ENCODE results near the gene NDRG3.
A peak's percentile ranks its signal among the peaks of the same experiment; 100 is the strongest.
"Not testable (repeated sequence)": the region's sequence is repeated elsewhere in the genome, so short reads cannot be mapped to it uniquely, and the experiment has no call there.

The NDRG3 gene

DNA sequence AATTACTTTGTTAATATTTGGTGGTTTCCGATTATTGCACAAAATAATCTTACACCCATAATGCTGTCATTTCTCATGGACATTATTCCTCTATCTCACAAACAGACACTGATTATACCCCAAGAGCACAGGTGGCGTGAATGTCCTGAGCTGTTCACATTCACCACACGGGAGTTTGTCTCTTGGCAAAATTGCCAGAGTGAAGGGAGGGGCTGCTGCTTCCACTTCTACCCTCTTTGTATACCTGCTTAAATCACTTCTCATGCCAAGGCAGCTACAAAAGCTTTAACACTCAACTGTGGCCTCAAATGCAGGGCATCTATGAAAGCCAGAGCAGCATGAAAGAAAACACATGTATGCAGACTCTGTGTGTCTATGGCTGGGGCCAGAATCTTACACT lies 58.0 kb downstream of the NDRG3 start:
- DNase-seq (ENCODE audit: low read depth): no peak

DNA sequence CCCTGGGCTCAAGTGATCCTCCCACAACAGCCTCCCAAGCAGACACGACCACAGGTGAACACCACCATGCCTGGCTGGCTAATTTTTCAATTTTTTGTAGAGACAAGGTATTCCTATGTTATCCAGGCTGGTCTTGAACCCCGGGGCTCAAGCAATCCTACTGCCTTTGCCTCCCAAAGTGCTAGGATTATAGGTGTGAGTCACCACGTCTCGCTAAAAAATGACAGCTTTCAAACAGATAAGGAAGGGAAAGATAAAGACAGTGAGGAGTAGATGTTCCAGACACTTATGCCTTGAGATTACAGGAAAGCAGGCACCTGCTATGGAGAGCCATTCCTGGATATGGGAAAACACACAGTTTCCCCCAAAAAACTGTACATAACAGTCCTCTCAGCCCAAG lies 58.9 kb downstream of the NDRG3 start:
- no peak for DNase-seq (ENCODE audit: low read depth)

DNA sequence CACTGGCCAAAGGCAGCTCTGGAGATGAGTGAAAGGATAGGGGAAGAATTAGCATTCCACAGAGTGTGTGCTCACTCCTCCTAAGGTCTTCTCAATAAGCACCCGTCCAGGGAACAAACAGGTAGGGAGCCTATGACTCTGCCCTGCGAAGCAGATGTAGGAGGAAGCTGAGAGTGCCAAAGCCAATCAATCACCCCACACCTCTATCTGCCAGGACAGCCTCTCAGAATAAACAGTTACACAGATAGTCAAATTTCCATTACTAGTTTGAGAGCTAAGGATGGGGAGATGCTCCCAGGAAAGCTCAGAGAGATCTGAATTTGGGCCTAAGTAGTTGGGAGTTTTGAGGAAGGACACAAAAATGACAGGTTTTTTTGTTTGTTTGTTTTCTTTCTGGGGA lies 59.4 kb downstream of the NDRG3 start:
- no peak for DNase-seq (ENCODE audit: low read depth)

DNA sequence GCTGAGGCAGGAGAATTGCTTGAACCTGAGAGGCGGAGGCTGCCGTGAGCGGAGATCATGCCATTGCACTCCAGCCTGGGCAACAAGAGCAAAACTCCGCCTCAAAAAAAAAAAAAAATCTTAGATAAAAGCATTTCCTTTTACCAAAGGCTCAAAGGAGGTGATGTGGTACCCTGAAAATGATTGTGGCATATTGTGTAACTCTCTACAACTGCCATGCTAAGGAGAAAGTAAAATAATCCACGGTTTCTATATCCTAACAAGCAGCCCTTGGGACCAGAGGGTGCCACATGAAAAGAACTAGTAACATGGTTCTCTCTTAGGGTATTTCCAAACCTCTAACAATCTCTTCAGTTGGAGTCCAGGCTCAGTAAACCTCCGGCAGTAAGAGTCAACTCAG lies 61.1 kb downstream of the NDRG3 start:
- no peak for DNase-seq (ENCODE audit: low read depth)

DNA sequence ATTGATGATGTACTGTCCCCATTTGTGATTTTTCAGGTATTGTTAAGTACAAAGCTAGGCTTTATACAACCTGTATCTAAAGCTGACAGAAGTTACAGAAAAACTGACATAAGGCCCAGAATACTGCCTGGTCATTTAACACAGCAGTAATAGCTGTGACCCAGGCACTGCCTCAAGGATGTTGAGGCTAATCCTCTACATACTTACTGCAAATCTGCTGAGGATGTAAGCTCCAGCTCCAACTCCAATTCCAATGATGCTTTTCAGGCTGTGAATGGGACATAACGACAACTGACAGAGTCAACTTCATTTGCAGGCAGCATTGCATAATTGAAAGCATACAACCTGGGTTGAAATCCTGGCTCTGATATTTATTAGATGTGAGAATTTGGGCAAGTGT lies 63.6 kb downstream of the NDRG3 start:
- DNase-seq (ENCODE audit: low read depth): no peak

DNA sequence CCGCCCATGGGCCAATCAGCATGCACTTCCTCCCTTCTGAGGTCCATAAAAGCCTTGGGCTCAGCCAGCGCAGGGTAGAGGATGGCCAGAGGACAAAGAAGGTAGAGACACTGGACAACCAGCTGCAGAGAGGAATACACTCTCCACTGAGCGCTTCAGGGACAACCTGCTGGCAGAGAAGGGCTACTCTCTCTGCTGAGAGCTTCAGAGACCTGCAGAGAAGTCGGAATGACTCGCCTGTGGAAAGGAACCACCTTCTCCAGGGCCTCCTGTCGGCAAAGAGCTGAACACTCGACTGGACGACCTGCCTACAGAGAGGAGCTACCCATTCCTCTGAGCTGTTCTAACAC lies 68.5 kb downstream of the NDRG3 start:
- no peak for DNase-seq (ENCODE audit: low read depth)

DNA sequence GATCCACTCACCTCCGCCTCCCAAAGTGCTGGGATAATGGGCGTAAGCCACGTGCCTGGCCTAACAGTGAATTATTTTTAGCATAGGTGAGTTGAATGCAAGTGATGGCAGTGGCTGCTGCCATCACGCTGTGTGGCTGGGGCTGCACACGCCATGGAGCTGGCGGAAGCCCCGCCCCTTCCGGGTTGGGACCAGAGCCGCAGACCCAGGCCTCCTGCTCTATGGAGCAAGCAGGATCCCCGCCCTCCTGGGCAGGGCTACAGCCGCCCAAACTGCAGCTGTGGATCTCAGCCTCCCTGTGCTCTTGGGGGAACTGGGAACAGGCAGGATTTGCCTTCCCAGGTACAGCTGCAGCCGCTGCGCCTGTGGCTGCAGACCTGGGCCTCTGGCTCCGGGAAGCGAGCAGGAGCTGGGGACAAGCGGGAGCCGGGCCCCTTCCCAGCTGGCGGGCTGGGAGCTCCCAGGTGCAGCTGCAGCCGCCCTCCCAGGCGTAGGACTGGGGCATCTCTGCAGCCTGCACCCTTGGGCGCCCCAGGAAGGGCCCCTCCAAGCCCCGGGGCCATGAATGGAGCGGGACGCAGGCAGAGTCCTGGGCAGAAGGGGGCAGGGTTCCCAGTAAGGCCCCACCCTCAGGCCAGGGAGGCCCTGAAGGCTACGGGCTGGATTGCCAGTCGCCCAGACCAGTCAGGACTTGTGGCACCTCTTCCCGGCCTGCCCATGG lies 69.0 kb downstream of the NDRG3 start:
- no peak for DNase-seq (ENCODE audit: low read depth)

DNA sequence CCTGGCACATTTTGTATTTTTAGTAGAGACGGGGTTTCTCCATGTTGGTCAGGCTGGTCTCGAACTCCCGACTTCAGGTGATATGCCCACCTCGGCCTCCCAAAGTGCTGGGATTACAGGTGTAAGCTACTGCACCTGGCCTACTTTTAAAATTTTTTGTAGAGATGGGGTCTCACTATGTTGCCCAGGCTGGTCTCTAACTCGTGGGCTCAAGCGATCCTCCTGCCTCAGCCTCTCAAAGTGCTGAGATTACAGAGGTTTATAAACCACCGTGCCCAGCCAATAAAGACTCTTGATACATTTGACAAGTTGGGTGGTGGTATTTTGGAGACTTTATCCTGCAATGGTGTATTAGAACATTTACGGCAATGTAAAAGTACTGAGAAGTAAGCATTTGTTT lies 70.3 kb downstream of the NDRG3 start:
- DNase-seq (ENCODE audit: low read depth): not testable (repeated sequence)

DNA sequence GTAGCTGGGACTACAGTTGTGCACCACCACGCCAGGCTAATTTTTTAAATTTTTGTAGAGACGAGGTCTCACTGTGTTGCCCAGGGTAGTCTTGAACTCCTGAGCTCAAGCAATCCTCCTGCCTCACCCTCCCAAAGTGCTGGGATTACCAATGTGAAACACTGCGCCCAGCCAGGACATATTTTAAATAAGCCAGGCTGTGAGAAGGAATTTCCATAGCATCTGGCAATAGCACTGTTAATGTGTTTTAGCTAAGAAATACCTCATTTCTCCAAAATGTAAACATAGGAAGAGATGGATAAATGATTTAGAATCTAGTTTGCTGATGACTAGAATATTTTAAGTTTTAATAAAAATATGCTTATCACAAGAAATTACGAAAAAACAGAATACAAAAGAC lies 72.9 kb downstream of the NDRG3 start:
- DNase-seq (ENCODE audit: low read depth): no peak

DNA sequence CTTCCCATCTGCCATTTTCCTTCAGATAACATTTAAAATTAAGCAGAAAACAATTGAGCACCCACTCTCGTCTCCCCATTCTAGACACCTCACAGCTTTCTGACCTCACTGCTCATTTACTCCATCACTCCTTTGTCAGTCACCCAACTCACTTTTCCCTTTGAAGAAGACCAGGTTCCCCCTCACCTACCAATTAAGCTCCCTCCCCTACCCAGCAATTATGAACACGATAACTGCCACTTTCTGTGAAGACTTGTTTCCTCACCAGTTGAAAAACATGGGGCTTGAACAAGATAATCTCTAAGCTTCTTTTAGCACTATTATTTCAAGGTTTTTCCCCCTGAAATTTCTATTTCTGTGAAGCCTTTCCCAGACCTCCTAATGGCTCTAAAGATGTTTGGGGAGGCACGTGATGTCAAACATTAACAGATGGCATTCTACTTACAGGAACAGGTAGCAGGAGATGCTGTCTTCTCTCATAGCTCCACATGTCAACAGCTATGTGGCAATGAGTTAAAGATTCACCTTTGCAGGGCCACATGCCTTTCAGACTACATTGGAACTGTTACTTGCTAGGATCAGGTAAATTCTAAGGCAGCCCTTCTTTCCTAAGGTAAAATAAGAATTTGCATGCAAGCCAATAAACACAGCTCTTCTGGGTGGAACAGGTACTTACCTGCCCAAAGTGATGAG lies 75.1 kb downstream of the NDRG3 start:
- DNase-seq (ENCODE audit: low read depth): no peak

DNA sequence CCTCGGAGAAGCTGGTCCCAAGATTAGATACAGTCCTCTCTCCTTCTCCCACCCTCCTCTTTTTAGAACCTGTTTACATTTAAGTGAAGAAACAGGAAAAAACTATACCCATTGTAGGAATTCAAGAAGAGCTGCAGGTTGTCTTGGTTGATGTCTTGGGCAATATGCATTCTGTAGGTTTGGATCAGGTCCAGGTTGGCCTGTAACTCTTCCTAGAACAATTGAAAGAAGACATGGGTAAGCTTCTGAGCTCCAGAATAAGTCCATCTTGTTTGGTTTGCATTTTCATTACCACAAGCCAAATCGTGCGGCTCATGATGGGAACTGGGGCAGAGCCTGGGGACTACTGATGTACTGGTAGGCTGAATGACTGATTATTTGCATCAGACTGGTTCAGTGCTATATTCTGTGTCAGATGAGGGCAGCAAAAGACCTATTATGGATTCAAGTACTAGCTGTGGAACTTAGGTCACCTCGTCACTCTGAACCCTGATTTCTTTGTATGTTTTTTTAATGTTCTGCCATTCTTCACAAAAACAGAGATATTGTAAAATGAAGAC lies 79.6 kb downstream of the NDRG3 start:
- DNase-seq (ENCODE audit: low read depth): no peak

DNA sequence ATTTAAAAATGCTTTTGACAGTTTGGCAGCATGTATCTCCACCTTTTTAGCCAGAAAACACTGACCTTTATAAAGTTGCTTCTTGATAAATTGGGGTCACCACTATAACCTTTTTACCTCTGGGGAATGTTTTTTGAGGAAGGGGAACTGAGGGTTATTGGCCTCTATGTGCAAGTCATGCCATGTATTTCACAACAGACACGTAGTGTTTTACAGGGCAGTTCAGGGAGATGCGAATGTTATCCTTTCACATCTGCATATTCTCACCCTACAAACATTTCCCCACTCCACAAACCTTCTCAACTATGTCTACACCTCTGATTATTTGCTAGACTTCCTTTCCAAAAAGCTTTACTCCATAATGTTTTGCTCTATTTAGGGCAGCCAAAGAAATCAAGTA lies 82.9 kb downstream of the NDRG3 start:
- DNase-seq (ENCODE audit: low read depth): no peak

DNA sequence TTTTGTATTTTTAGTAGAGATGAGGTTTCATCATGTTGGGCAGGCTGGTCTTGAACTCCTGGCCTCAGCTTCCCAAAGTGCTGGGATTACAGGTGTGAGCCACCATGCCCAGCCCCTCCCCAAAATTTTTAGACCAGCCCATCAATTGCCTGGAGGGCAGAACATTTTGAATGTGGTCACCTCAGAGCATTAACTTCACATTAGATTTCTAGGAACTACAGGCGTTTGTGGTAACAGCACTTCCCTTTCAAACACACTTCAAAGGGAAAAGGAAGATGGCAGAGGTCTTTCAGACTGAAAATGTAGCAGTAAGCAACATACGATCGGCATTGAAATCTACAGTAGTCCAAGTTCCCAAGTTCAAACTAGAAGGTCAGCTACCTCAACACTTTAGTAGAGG lies 87.6 kb downstream of the NDRG3 start:
- no peak for DNase-seq (ENCODE audit: low read depth)

DNA sequence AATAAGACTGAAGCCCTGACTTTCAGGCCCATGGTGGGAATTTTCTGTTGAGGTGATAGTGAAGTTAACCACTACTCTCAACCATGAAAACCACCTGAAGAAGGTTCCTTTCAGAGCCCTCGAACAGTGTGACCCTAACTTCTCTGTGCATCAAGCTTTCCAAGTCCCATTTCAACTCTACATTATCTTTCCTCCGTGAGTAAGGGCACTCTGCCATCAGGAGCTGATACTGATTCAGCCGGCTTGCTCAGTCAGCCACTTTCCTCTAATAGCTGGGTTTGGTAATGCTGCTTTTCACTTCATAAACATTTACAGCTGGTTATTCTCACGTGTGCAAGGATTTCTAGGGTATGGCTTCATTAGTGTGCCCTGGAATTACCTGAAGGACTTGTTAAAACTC lies 89.2 kb downstream of the NDRG3 start:
- no peak for DNase-seq (ENCODE audit: low read depth)

DNA sequence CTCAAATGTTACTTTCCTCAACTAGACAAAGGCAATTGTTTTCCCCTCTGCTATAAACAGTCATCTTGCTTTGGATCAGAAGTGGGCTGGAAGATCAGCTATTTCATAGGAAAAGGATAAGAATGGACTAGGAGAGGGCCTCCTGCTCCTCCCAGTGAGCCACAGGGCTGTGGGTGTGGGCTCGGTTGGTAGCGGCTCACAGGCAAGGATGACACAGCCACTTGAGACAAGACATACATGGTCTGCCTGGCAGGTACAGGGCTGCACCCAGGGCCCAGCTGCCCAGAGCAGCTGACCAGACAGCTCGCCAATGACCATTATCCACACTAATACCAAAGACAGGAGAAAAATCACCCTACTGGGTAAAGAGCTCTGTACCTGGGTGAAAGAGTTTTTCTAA lies 90.9 kb downstream of the NDRG3 start:
- no peak for DNase-seq (ENCODE audit: low read depth)

DNA sequence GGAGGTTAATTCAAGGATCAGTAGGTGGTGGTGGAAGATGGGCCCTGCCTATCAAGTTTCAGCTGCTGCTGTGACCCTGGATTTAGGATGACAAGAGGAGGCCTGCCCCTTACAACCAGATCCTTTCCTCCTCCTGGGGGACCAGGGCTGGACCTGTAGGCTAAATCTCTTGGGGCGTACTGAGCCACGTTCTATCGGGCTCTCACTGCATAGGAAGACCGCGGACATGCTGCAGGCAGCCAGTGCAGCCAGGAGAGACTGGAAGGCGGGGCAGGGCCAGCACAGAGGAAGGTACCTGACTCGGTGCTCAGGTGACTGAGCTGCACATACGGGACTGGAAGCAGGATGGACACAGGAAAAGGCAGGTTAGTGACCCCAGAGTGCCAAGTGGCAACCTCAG lies 91.4 kb downstream of the NDRG3 start:
- no peak for DNase-seq (ENCODE audit: low read depth)

DNA sequence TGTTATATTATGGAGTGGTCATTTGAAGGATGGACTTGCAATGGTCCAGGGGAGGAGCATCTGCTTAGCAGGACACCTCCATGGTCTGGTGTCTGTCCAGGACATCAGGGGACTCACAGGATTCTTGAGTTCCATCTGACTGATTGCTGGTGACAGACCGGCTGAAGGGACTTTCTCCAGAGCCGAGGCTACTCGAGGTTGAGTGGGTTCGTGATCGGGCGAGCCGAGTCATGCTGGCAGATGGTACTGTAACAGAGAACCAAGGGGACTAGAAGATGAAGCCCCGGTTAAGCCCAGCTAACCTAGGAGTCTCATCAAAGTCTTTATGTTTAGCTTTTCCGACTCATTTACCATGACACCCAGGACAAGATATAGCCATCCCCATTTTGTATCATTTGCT lies 92.4 kb downstream of the NDRG3 start:
- DNase-seq (ENCODE audit: low read depth): no peak

DNA sequence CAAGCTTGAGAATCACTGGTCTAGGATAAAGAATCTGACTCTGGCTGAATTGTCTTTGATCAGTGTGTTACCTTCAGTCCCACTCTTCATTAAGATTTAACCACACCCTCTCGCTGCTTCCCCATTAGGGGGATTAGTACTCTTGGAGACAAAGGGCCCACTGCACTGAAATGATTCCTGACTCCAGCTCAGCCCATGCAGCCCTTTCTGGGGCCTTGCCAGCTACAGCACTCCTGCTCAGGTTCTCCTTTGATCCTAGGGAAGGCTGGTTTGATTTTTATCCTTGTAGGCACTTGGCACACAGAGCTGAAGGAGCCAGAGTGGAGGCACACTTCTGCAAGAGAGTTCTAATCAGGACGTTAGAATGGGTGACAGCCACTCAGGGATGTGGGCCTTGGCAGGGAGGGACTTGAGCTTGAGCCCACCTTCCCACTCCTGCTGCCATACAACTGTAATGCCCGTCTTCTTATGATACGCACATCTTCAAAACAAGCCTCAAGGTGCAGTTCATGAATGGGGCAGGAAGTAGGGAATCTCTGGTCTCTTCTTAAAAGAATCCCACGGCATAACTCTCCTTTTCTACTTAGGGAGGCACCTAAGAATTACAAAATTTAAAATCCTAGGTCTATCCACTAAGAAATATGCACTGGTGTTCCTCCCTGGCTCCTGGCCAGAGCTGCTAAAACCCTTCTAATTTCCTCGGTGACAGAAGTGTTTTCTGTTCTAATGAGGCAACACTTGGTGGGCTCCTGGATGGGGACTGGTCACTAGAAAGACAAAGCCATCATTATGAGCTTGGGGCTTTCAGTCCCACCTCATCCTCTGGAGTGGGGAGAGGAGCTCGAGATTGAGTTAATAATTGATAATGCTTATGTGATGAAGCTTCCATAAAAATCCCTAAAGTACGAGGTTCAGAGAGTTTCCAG lies 98.4 kb downstream of the NDRG3 start:
- no peak for DNase-seq (ENCODE audit: low read depth)

DNA sequence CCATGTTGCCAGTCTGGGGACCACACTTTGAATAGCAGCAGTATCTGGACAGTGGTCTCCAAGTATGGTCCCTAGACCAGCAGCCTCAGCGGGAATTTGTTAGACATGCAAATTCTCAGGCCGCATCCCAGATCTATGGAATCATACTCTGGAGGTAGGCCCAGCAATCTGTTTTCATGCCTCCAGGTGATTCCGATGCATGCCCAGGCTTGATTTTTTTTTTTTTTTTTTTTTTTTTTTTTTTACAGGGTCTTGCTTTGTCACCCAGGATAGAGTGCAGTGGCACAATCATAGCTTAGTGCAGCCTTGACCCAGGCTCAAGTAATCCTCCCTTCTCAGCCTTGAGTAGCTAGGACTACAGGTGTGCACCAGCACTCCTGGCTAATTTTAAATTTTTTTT lies 99.2 kb downstream of the NDRG3 start:
- no peak for DNase-seq (ENCODE audit: low read depth)

DNA sequence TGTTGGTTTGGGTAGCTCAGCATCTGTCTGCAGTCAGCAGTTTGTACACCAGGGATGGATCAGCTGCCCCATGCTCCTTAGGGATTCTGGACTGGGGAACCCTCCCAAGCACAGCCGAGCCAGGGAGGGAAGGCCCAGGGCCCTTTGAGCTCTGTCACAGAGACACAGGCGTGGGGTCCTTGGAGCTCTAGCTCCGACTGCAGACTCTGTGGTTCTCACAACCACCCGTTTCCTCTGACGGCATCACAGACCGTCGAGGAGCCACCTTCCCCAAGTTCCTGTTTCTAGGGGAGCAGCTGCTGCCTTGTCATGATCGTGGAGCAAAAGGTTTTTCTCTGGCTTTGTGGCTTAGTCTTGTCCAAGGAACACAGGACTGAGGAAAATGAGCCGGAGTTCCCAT lies 99.9 kb downstream of the NDRG3 start, which contains the start of gene SLA2:
SLA2 (minus strand) TSS at position 199 of the 400 bp plus-strand sequence. CDS start 4,861 bp downstream, outside the sequence.
- peak; percentile 51 for DNase-seq (ENCODE audit: low read depth)

DNA sequence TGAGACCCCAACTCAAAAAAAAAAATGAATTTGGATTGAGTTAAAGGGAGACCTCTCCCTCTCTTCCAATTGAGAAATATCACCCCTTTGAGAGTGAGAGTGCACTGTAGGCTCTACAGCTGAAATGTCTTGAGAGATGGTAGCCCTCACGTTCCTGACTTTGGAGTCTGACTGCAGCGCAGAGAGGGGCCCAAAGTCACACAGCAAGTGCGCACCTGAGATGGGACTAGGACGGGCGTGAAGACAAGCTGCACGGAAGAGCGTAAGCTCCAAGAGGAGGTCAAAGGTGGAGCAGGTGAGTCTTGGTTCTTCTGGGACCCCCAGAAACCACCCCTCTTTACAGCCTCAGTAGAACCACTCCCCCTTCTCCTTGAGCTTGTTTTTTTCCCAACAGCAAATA lies 100.5 kb downstream of the NDRG3 start:
- DNase-seq (ENCODE audit: low read depth): no peak

DNA sequence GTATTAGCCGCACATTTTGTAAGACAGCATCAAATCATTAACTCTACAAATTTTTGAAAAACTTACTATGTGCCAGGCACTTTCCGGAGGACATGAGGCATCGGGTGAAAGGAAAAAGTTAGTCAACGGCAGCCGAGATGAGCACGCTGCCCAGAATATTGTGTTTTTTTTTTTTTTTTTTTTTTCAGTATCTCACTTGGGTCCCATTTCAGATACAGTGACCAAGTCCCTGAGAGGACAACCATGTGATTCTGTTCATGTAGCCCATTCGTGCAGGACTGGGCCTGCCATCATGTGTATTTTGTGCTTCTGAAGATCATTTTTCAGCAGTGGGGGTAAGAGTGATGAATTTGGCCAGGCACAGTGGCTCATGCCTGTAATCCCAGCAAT lies 101.2 kb downstream of the NDRG3 start:
- DNase-seq (ENCODE audit: low read depth): no peak

Measured in activated T-helper 1 cell treated with Interleukin-2 at 50 U/mL for 16 hours (primary cell).